Mucosa of gallbladder (tissue), 1 donor: ENCODE data around the gene PRDX4. TPM values are rescaled to one million over a fixed set of nuclear protein-coding genes. Genes with fewer than 3 reads are reported as not detected.
"Not testable (repeated sequence)": the region's sequence is repeated elsewhere in the genome, so short reads cannot be mapped to it uniquely, and the experiment has no call there.

ENCODE experiments used
- DNase-seq: peaks from one replicate; pipeline ENCODE4 v3.0.0-alpha.2; 2020; ENCODE audit warnings: low spot score
- total RNA-seq: library from RNA; stranded (reverse); gene quantifications from one replicate; pipeline ENCODE4 v1.2.1, GENCODE V29; 2021
- donor health status: DM: no; HTN: no; CAD: no.

PRDX4 gene
- 77.5 TPM for total RNA-seq

DNA sequence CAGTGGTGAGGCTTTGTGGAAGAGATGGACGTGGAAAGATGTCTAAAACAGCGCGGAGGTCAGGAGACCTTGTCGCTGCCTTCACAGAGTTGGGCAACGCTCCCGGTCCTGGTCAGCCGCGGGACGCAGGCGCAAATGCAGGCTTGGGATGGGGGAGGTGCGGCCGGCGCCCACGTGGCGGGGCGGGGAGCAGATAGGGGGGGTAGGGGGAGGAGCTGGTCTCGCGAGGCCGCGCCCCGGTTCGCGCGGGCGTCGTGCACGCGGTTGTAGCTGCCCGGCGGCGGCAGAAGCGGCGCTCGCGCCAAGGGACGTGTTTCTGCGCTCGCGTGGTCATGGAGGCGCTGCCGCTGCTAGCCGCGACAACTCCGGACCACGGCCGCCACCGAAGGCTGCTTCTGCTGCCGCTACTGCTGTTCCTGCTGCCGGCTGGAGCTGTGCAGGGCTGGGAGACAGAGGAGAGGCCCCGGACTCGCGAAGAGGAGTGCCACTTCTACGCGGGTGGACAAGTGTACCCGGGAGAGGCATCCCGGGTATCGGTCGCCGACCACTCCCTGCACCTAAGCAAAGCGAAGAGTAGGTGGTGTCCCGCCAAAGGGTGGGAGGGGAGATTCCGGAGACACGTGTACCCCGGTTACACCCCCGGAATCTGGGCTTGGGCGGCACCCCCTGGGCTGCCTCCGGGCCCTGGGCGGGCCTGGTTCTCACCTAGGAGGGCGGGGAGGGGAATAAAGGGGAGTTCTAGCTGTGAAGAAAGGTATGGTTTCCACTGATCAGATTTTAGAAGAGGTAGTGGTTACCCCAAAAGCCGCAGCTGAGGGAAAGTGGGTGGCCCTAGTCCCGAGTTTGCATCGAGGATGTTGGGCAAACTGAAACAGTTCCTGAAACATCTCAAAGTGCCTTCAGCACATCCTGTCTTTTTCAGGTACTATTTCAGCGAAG lies at the start of gene PRDX4:
TSS of gene PRDX4 (plus strand) at position 255 of the 939 bp plus-strand sequence. CDS start at position 333, 78 bp downstream.
- DNase-seq: peak; percentile 87

DNA sequence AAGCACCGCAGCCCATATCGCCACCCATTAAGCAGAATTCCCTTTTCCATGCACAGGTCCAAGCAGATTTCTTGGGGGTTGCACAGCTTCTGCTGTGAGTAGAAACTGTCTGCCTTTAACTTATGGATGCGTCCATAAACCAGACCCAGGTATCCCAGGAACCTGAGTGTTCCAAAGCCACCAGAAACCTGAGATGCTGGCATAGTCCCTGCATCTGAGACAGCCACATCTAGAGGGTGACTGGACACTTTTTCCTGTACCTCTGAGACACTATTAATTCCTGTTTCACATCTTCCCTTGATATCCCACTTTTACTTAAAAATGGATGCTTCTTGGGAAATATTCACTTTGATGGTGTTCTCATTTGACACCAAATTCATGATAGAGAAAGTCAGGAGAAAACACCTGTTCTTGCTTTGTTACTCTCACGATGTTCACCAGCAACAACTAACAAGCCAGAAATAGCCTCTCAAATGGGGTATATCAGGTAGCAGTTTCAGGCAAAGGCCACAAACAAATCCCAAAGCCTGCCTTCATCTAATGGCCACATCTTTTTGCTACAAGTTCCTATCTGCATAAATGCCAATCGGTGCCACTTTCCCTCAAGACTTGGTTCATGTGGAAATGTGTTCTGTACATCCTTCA lies 45.5 kb upstream of the PRDX4 start:
- DNase-seq: no peak

DNA sequence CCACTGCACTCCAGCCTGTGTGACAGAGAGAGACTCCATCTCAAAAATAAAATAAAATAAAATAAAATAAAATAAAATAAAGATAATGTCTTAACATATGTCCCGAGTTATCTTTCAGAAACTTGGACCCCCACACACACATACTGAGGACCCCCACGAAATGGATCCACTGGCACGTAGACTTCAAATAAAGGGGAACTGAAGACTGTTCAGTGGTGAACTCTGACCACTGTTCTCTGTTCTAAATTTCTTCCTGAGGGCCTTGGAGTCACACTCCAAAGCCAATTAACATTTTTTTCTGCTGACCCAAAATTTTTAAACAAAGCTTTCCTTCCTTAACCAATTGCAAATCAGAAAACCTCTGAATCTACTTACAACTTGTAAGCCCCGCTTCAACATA lies 43.5 kb upstream of the PRDX4 start:
- DNase-seq: no peak

DNA sequence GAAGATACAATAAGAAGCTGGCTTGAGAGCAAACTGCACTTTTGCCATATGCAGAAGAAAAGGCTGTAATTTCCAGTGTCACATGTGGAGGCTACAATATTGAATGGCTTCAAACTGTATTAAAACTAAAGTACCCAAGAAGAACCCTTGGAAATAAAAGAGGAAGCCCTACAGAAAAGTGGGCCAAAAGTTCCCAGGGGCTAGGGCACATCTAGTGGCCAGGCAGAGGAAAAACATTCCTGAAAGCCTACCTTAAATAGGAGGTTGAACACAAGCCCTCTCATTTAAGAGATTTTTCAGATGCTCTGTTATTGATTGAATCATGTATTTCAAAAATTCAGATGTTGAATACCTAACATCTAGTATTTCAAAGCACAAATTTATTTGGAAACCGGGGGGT lies 40.6 kb upstream of the PRDX4 start:
- DNase-seq: no peak

DNA sequence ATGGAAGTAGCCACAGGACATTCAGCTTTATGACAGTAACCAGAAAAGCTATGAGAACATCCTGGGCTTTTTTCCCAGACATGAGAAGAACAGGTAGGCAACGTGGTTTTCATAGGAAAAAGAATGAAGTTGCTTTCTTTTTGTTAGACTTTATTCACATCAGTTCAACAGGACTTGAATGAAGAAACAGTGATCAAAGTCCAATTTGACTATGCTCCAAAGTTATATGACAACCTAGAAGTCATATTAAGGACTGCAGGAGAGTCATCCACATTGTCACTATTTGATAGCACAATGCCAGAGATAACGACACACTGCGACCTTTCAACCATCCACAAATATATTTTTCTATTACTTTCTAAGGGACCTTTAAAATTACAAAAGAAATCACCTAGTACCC lies 39.2 kb upstream of the PRDX4 start:
- no peak for DNase-seq

DNA sequence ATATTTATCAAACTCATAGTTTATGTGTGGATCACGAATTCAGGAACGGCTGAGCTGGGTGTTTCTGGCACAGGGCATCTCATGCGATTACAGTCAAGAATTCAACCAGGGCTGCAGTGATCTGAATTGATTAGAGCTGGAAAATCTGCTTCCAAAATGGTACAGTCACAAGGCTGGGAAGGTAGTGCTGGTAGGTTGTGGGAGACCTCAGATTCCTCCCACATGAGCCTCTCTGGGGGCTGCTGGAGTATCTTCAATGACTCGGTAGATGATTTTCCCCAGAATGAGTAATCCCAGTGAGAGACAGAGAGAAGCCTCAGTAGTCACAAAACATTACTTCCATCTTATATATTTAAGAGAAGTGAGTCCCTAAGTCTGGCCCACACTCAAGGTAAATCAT lies 36.2 kb upstream of the PRDX4 start:
- DNase-seq: no peak

DNA sequence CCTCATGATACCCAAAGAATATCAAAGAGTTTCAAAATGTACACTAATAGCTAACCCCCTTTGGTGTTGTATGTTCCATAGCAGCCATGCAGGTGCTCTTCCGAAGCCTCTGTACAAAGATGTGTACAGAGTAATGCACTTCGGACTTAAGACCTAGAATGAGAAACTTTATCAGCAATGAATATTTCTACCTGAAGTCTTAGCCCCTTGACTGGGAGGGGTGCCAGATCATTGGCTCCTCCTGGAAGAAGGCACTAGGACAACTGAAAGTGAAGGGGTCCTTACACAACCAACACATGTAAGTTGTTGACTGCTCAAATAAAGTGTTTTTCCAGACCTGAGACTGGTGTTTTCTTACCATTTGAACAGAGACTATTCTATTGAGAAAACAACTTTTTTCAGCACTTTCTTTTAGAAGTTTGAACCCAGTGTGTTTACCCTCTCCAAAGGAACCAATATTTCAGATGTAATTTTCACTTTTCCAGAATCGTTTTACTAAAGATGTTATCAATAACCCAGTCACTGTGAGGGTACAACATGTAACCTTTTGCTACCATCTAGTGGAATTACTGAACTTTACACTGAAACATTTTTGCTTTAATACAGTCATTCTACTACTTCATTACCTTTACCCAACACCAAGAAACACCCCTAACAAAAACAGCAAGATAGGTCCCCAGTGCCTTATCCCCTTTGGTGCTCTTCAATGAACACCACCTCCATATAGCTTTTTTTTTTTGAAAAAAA lies 33.3 kb upstream of the PRDX4 start:
- no peak for DNase-seq

DNA sequence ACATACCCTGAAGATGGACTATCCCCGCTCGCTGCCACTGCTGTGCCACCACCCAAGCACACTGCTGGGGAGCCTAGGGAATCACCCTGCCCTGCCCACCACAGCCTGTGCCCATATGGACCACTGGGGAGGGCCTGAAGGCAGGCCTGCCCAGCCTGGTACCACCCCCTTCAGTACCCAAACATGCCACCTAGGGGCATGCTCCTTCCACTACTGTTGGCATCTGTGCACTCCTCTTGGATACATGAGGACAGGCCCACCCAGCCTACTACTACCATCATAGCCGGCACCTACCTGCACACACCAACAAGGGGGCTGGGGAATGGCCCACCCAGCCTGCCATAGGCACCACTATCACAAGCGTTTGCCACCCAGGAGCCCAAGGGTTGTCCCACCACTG lies 30.1 kb upstream of the PRDX4 start:
- DNase-seq: no peak

DNA sequence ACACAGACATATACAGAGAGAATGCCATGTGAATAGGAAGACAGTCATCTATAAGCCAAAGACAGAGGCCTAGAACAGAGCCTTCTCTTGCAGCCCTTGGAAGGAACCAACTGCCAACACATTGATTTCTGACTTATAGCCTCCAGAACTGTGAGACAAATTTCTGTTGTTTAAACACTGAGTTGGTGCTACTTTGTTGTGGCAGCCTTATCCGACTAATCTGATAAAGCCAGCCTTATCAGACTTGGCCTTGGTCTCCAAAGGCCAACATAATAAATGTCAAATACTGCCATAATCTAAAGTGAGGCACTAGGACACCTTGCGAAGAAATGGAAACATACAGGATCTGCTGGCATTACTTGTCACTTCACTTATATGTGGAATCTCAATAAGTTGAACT lies 24.3 kb upstream of the PRDX4 start:
- DNase-seq: no peak

DNA sequence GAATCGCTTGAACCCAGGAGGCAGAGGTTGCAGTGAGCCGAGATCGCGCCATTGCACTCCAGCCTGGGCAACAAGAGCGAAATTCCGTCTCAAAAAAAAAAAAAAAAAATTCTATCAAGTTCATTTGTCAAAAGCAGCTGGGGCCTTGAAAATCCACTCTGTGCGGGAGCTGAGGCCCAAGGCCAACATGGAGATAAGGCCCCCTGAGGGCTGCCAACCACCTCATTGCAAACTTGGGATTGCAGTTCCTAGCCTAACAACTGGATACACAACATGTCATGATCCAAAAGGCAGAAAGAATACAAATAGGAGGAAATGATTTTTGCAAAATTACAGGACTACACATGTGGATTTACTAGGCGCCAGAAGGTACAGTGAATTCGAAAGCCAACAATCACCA lies 22.5 kb upstream of the PRDX4 start:
- no peak for DNase-seq

DNA sequence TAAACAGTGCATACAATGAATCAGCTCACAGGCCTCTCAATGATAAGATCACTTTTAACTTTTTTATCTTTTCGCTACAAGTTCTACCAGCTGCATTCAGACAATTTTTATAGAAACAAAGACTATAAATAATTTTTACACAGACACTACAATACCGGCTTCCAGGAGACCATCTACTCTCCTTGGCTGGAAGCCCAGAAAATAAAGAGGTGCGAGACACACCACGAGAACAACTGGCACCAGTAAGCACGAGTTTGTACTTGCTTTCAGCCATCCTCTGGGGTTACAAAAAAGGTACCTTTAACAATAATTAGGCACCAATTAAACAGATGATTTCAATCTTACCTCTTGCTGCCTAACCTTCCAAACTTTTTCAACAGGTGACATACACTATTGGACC lies 11.2 kb upstream of the PRDX4 start:
- DNase-seq: no peak

DNA sequence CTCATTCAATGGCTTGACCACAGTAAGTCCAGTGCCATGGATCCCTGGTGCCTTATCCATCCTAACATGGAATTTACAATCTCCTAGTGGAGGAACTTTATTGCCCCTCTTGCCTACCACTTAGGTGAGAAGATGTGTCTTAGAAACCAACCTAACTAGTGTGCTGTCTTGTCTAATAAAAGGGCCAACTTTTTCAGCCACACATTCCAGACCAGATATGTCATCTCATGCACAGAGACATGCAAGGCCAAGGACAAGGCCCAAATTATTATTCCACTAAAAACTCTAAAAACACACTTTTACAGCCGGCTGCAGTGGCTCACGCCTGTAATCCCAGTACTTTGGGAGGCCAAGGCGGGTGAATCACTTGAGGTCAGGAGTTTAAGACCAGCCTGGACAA lies 10.6 kb upstream of the PRDX4 start:
- DNase-seq: no peak

DNA sequence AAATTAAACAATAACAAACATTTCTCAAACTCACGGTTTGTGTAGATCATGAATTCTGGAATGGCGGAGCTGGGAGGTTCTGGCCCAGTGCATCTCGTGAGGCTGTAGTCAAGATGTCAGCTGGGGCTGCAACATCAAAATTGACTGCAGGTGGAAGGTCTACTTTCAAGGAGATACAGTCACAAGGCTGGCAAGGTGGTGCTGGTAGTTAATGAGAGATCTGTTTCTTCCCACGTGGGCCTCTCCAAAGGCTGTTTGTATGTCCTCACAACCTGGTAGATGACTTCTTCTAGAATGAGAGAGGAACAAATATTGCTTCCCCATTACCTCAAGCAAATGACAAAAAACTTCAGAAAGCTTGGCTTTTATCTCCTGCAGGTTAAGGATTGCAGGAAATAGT lies 8.0 kb upstream of the PRDX4 start:
- no peak for DNase-seq

DNA sequence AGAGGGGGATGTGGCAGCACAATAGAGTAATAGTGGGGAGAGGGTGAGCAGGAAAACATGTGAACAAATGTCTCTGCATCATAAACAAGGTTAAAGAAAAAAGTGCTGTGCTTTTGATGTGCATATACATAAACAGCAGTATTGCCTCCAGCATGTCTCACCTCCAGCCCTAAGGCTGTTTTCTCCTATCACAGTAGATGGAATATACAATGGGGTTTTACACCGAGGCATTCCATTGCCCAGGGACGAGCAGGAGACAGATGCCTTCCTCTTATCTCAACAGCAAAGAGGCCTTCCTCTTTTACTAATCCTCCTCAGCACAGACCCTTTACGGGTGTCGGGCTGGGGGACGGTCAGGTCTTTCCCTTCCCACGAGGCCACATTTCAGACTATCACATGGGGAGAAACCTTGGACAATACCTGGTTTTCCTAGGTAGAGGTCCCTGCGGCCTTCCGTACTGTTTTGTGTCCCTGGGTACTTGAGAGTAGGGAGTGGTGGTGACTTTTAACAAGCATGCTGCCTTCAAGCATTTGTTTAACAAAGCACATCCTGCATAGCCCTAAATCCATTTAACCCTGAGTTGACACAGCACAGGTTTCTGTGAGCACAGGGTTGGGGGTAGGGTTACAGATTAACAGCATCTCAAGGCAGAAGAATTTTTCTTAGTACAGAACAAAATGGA lies 7.1 kb upstream of the PRDX4 start:
- not testable (repeated sequence) for DNase-seq

DNA sequence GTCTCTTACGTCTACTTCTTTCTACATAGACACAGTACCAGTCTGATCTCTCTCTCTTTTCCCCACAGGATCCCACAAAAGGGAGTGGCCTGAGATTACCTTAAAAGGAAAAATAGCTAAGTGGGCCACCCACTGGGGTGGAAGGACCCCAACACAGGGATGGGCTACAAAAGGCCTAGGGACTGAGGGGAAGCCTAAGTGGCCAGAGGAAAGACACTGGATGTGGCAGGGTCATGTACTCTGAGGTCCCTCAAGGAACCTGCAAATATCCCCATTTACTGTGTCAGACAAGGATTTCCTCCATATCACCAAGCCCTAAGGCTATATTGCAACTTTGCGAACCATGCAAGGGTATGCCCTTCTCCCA lies 6.5 kb upstream of the PRDX4 start:
- no peak for DNase-seq

DNA sequence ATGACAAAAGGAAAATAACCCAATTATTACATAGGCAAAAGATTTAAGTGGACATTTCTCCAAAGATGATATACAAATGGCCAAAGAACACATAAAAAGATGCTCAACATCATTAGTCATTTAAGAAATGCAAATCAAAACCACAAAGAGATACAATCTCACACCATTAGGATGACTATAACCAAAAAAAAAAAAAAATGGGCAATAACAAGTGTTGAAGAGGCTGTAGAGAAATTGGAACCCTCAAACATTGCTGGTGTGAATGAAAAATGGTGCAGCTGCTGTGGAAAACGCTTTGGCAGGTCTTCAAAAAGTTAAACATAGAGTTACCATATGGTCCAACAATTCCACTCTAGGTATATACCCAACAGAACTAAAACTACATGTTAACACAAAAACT lies 5.6 kb upstream of the PRDX4 start:
- DNase-seq: no peak

DNA sequence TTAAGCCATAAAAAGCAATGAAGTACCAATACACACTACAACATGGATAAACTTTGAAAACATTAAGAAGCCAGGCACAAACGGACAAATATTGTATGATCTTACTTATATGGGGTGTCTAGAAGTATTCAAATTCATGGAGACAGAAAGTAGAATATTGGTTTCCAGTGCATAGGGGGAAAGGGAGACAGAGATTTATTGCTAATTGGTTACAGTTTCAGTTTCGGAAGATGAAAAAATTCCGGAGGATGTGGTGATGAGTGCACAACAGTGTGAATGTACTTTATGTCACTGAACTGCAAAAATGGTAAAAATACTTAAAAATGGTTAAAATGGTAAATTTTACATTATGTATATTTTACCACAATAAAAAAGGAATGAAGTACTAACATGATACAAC lies 5.1 kb upstream of the PRDX4 start:
- DNase-seq: no peak

DNA sequence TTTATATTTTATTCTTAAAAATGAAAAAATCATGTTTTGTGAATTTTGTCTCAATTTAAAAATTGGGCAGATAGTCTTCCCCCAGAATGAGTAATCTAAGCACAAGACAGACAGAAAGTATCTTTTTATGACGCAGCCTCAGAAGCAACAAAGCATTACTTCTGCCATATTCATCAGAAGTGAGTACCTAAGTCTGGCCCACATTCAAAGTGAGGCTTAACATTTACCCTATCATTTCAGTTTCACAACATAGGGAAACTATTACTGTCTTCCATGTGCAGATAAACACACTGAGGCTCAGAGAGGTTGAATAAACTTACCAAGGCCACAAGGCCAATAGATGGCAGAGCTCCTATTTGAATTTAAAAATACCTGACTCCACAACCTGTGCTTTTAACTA lies 4.4 kb upstream of the PRDX4 start:
- no peak for DNase-seq

DNA sequence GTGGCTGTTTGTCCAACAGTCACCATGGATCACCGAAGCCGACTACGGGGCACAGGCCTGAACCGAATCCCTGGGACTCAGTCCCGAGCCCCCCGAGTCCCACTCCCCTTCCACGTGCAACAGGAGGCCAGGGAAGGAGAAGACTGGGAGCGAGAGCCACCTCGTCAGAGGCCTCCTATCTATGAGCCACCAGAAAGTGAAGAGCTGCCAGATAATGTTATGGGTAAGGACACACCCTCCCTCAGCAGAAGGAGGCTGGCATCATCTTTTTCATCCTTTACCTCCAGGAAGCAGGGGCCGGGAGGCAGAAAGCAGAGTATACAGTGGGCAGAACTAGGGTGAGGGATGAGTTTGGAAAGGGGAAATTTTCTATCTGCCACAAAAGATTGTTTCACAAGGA lies 2.8 kb upstream of the PRDX4 start:
- no peak for DNase-seq

DNA sequence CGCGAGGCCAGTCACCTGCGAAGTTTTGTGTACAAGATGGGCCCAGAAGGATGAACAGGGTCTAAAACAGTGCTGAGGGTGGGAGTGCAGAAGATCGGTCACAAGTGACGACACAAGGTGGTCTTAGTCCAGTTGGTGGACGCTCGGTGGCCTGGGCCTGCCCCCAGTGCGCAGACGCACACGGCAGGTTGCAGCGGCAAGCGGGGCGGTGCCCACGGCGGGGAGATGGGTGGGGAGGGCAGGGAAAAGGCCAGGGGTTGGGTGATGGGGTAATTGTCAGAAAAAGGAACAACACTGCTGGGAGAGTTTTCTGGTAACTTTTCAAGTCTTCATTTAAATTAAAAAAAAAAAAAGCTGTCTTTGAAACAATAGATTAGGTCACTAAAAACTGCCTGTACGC lies 1.0 kb upstream of the PRDX4 start:
- no peak for DNase-seq

DNA sequence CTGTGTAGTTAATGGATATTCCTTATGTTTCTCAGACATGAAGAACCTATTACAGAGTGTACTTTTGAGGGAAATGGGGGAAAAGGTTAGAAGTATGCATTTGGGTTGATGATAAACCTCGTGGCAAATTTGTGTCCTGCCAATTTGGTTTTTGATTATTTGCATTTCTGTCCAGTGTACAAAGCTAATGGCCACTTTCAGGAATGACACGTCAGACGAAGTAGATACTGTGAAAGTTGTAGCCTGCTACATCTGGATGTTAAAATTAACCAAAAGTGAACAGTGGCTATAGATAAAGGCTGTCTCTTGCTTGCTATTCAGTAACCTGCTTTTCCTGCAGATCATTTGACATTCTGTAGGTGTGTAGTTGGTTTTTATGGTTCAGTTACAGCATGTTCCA lies 1.0 kb downstream of the PRDX4 start:
- DNase-seq: no peak

DNA sequence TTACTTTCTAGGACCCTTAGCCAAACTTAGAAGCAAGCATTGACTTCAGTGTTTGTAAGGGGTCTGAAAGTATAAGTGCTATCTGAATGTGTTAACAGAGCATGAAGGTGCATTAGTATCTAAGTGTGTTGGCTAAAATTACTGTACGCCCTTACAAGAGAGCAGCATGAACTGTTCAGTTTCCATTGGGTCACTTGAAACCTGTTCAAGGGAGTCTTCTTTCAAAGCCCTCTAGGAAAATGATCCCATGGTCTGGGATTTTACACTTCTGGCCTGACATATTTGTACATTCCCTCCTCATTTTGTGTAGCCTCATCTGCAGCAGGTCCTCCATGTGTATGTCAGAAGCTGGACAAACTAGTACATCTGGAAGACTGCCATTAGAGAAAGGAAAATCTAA lies 3.2 kb downstream of the PRDX4 start:
- DNase-seq: no peak
